Endothelial cell of umbilical vein (primary cell): ENCODE data around the gene DYNC2H1. TPM values are rescaled to one million over a fixed set of nuclear protein-coding genes. Genes with fewer than 3 reads are reported as not detected.

Source experiments
- BruUV-seq: library from RNA; stranded (reverse); fragments of 400-500 nt; replicated peaks from 2 replicates; lab custom pipeline; 2021; lab: Mats Ljungman, UMichigan
- CTCF ChIA-PET: fragments of 300-600, 350-600 bp; sonication (Branson Sonifier 250); formaldehyde crosslinking; loops from one replicate; lab custom pipeline; 2021; ENCODE audit warnings: antibody characterized with exemption, inconsistent platforms; lab: Charles Lee
- POLR2A ChIA-PET: fragments of 300-600, 350-600 bp; sonication (Branson Sonifier 250); formaldehyde crosslinking; loops from one replicate; lab custom pipeline; 2021; ENCODE audit warnings: antibody characterized with exemption, inconsistent platforms; lab: Charles Lee
- DNase-seq: peaks from one replicate; pipeline ENCODE4 v3.0.0-alpha.2; 2011; ENCODE audit warnings: low read depth, low spot score
- FAIRE-seq: peaks from 2 replicates; lab custom pipeline; 2011; peaks lifted over from hg19 to GRCh38; lab: Jason Lieb, UNC
- H2AFZ ChIP-seq: 2 replicates; pipeline ENCODE4 v1.6.0; 2012; ENCODE audit warnings: low read depth, low read length, control low read depth, inconsistent platforms
- H3K27ac ChIP-seq: 2 replicates; pipeline ENCODE4 v1.5.1; 2011; ENCODE audit warnings: low read depth, mild to moderate bottlenecking, control low read depth, low read length, moderate library complexity; ENCODE audit not compliant: insufficient read depth
- H3K27me3 ChIP-seq, 2 experiments: 2 replicates each; pipeline versions ENCODE4 v1.6.0 to v1.6.1; 2011; ENCODE audit warnings: low read length in 2 of 2, mixed read lengths in 1 of 2; ENCODE audit not compliant: control insufficient read depth in 2 of 2, insufficient read depth in 2 of 2
- H3K36me3 ChIP-seq, 2 experiments: 2 replicates in 1 of 2; 3 replicates in 1 of 2; pipeline ENCODE4 v1.5.1; 2011; ENCODE audit warnings: low read length in 2 of 2, mild to moderate bottlenecking in 1 of 2, moderate library complexity in 1 of 2; ENCODE audit not compliant: control insufficient read depth in 2 of 2, insufficient read depth in 2 of 2; ENCODE audit errors: extremely low read depth in 1 of 2
- H3K4me1 ChIP-seq: 3 replicates; pipeline ENCODE4 v1.5.1; 2011; ENCODE audit warnings: mild to moderate bottlenecking, low read length; ENCODE audit not compliant: control insufficient read depth, insufficient read depth; ENCODE audit errors: extremely low read depth
- H3K4me2 ChIP-seq: 2 replicates; pipeline ENCODE4 v1.6.1; 2011; ENCODE audit warnings: low read length, control low read depth, mixed read lengths; ENCODE audit not compliant: insufficient read depth
- H3K4me3 ChIP-seq, 3 experiments: fragments of 200-600 bp in 1 of 3; sonication (generic), shearing (Covaris generic) in 1 of 3; replicated peaks in 1 of 3; 2 replicates each; pipeline ENCODE4 v1.5.1; 2011 to 2016; ENCODE audit warnings: control low read depth in 3 of 3, low read length in 3 of 3, mild to moderate bottlenecking in 2 of 3, inconsistent platforms in 1 of 3, low read depth in 1 of 3, moderate library complexity in 1 of 3; ENCODE audit not compliant: insufficient read depth in 1 of 3
- H3K79me2 ChIP-seq: 2 replicates; pipeline ENCODE4 v1.6.0; 2012; ENCODE audit warnings: low read length, inconsistent platforms; ENCODE audit not compliant: control insufficient read depth, insufficient read depth
- H3K9ac ChIP-seq: replicated peaks from 2 replicates; pipeline ENCODE3; 2011; ENCODE audit warnings: low read length, control low read depth; ENCODE audit not compliant: insufficient read depth; ENCODE audit errors: extremely low read depth
- H3K9me1 ChIP-seq: replicated peaks from 3 replicates; pipeline ENCODE4 v1.6.0; 2011; ENCODE audit warnings: mild to moderate bottlenecking, low read length; ENCODE audit not compliant: control insufficient read depth, insufficient read depth; ENCODE audit errors: extremely low read depth
- H3K9me3 ChIP-seq: replicated peaks from 2 replicates; pipeline ENCODE4 v1.5.1; 2012; ENCODE audit warnings: low read length, inconsistent platforms; ENCODE audit not compliant: control insufficient read depth, insufficient read depth
- H4K20me1 ChIP-seq: replicated peaks from 2 replicates; pipeline ENCODE3; 2011; ENCODE audit warnings: mild to moderate bottlenecking, low read length; ENCODE audit not compliant: control insufficient read depth, insufficient read depth; ENCODE audit errors: extremely low read depth
- EZH2 ChIP-seq: IDR thresholded peaks from 2 replicates; pipeline ENCODE4 v1.6.1; 2012; ENCODE audit warnings: borderline replicate concordance, low read depth, mild to moderate bottlenecking, moderate library complexity, low read length, inconsistent platforms; ENCODE audit not compliant: severe bottlenecking
- FOS ChIP-seq: IDR thresholded peaks from 2 replicates; pipeline ENCODE4 v1.6.1; 2011; ENCODE audit warnings: mild to moderate bottlenecking, low read length, moderate library complexity, borderline replicate concordance; ENCODE audit not compliant: insufficient read depth
- GATA2 ChIP-seq: IDR thresholded peaks from 2 replicates; pipeline ENCODE4 v1.7.0; 2011; ENCODE audit warnings: low read depth, mild to moderate bottlenecking, moderate library complexity, mixed read lengths, low read length; ENCODE audit not compliant: insufficient read length, insufficient read depth
- JUN ChIP-seq: IDR thresholded peaks from 2 replicates; pipeline ENCODE4 v1.6.1; 2011; ENCODE audit warnings: borderline replicate concordance, low read depth; ENCODE audit not compliant: insufficient read length, insufficient read depth
- MYC ChIP-seq: IDR thresholded peaks from one replicate; pipeline ENCODE4 v1.6.1; 2011; ENCODE audit warnings: mild to moderate bottlenecking, low read depth, low read length
- POLR2A ChIP-seq: IDR thresholded peaks from 2 replicates; pipeline ENCODE4 v1.6.1; 2012; ENCODE audit warnings: low read depth, mild to moderate bottlenecking, control low read depth, low read length
- POLR2AphosphoS5 ChIP-seq: IDR thresholded peaks from 2 replicates; pipeline ENCODE4 v1.6.1; 2012; ENCODE audit warnings: low read depth, mild to moderate bottlenecking, control low read depth, low read length, moderate library complexity; ENCODE audit not compliant: insufficient read depth
- dilution Hi-C: fragments of 300-500 bp; cut with MboI; formaldehyde crosslinking; loops from one replicate; pipeline ENCODE4 v1.15.0; 2019; ENCODE audit warnings: low sequenced_read_pairs; ENCODE audit not compliant: extremely low pct_ligation_motif_present
- intact Hi-C: fragments of 100-400 bp; cut with micrococcal nuclease; formaldehyde crosslinking; loops from one replicate; pipeline ENCODE4 v1.10.0; 2022
- polyA plus RNA-seq, 4 experiments: library from polyadenylated mRNA; depleted of rRNA in 3 of 4; stranded (reverse) in 3 of 4; unstranded in 1 of 4; fragments of >200 nt; gene quantifications; 2 replicates each; pipeline versions ENCODE4 v1.2.1 to v1.2.3, GENCODE V29; 2011 to 2012; ENCODE audit warnings: missing spikeins in 1 of 4
- total RNA-seq: library from RNA; stranded (reverse); gene quantifications from 2 replicates; pipeline ENCODE4 v1.2.3, GENCODE V29; 2021
- TF ChIP-seq, protein P1 (sequence below), 2 donors: IDR thresholded peaks; 1 replicate in 1 of 2; 2 replicates in 1 of 2; pipeline ENCODE4 v1.5.1; 2011; ENCODE audit warnings: low read length in 2 of 2, mild to moderate bottlenecking in 2 of 2, moderate library complexity in 2 of 2, control low read depth in 1 of 2, inconsistent platforms in 1 of 2, low read depth in 1 of 2; ENCODE audit not compliant: insufficient read depth in 1 of 2; ENCODE audit errors: extremely low read depth in 1 of 2
- TF ChIP-seq, protein P2 (sequence below): IDR thresholded peaks from 2 replicates; pipeline ENCODE4 v1.6.1; 2011; ENCODE audit not compliant: insufficient read depth, insufficient read length

Gene DYNC2H1
- total and polyA plus RNA-seq, 2 donors (not counting 3 experiments of a cell fraction or from before 2014, with no cell fraction given), result 1.9 to 4.2 TPM

DNA sequence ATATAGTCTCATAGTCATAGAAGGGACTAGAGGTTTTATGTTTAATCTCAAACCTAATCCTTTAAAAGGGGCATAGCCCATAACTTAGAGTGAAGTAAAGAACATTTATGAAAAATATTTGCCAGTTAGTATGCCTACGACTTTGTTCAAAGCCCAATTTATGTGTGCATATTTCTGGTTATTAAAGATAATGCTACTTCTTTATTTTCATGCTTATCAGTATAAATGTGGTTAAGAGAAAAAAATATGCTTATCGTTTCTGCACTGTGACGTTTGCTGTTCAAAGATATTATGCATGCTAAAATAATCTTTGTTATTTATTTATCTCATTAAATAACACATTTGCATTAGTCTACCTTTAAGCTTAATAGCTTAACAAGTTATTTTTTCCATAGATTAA, 343.9 kb downstream of the DYNC2H1 start:
- Histone ChIP-seq H3K27ac (no peak overlapping the region), H3K9me3 (no peaks in the 10 kb centered on the region), H3K4me2 (no peak overlapping the region), H3K36me3 (no peaks in the 10 kb centered on the region), H3K27me3 (no peaks in the 10 kb centered on the region), H3K4me3 (no peak overlapping the region), H3K9me1 (no peaks in the 10 kb centered on the region), H2AFZ (no peak overlapping the region), H3K9ac (no peak overlapping the region), H3K79me2 (no peaks in the 10 kb centered on the region), H3K4me1 (no peaks in the 10 kb centered on the region), H4K20me1 (no peaks in the 10 kb centered on the region)
- TF ChIP-seq, protein P1, sequence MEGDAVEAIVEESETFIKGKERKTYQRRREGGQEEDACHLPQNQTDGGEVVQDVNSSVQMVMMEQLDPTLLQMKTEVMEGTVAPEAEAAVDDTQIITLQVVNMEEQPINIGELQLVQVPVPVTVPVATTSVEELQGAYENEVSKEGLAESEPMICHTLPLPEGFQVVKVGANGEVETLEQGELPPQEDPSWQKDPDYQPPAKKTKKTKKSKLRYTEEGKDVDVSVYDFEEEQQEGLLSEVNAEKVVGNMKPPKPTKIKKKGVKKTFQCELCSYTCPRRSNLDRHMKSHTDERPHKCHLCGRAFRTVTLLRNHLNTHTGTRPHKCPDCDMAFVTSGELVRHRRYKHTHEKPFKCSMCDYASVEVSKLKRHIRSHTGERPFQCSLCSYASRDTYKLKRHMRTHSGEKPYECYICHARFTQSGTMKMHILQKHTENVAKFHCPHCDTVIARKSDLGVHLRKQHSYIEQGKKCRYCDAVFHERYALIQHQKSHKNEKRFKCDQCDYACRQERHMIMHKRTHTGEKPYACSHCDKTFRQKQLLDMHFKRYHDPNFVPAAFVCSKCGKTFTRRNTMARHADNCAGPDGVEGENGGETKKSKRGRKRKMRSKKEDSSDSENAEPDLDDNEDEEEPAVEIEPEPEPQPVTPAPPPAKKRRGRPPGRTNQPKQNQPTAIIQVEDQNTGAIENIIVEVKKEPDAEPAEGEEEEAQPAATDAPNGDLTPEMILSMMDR (IDR thresholded peaks at IDR 0.05; ENCODE audit: extremely low read depth in 1 of 2, insufficient read depth in 1 of 2, low read depth in 1 of 2, low read length in 2 of 2), result no peak
- TF ChIP-seq POLR2A, result no peak
- TF ChIP-seq GATA2, result no peak
- TF ChIP-seq FOS, result no peak
- TF ChIP-seq POLR2AphosphoS5, result no peak
- TF ChIP-seq EZH2, result no peak
- TF ChIP-seq, protein P2, sequence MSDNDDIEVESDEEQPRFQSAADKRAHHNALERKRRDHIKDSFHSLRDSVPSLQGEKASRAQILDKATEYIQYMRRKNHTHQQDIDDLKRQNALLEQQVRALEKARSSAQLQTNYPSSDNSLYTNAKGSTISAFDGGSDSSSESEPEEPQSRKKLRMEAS, result no peak
- no peak for TF ChIP-seq JUN
- no peak for TF ChIP-seq MYC
- intact Hi-C loops (no loop called here), dilution Hi-C loops (no loop called here)
- ChIA-PET POLR2A (no interaction called here), CTCF (interaction anchor here (1.4 kb wide), 1 partner anchor 8 kb away, joined by 3 read pairs; no protein-coding TSS in a partner anchor)
- no TSS peak for BruUV-seq
- DNase-seq (no peak), FAIRE-seq (no peak)
